GM21515 (cell line): Measurements from ENCODE around the gene CRTC3.
"Not testable (repeated sequence)": the region's sequence is repeated elsewhere in the genome, so short reads cannot be mapped to it uniquely, and the experiment has no call there.

Experiments
- ATAC-seq: cut with Tn5 transposase; IDR thresholded peaks from one replicate; pipeline ENCODE4 v1.9.1; 2021; ENCODE audit not compliant: unreplicated experiment

Gene CRTC3, protein sequence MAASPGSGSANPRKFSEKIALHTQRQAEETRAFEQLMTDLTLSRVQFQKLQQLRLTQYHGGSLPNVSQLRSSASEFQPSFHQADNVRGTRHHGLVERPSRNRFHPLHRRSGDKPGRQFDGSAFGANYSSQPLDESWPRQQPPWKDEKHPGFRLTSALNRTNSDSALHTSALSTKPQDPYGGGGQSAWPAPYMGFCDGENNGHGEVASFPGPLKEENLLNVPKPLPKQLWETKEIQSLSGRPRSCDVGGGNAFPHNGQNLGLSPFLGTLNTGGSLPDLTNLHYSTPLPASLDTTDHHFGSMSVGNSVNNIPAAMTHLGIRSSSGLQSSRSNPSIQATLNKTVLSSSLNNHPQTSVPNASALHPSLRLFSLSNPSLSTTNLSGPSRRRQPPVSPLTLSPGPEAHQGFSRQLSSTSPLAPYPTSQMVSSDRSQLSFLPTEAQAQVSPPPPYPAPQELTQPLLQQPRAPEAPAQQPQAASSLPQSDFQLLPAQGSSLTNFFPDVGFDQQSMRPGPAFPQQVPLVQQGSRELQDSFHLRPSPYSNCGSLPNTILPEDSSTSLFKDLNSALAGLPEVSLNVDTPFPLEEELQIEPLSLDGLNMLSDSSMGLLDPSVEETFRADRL

DNA sequence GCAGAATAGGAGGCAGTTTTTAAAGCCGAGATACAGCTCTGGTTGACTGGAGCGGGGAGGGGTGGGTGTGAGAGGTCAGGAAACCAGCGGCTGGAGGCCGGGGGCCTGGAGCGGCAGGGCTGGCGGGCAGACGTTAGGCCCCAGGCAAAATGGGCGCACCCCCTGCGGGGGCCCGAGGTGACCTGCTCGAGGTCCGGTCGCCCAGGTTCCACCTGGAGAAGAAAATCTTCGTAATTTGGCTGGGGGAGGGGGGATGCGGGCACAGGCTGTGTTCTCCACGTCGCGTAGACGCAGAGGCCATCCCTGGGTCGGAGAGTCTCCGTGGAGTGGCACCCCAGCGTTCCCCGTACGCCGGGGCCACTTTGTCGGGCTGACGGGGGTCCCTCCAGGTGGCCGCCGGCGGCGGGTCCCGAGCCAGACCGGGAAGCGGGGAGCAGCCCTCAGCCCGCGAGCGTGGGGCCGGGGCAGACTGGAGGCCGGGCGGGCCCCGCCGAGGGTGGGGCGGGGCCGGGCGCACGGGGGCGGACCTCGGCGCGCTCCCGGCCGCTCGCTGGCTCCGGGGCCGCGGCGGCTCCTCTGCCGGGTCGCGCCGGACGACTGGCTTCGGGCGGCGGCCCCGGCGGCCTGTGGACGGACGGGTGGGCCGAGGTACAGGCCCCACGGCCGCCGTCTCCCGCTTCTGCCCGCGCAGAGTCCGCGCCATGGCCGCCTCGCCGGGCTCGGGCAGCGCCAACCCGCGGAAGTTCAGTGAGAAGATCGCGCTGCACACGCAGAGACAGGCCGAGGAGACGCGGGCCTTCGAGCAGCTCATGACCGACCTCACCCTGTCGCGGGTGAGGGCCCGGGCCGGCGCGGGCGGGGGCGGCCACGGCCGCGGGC, at the start of gene CRTC3:
Gene CRTC3, plus strand, starts transcription at position 553 of the 879 bp plus-strand sequence. Its CDS starts 149 bp downstream, at position 702.
- peak; percentile 65 for ATAC-seq

DNA sequence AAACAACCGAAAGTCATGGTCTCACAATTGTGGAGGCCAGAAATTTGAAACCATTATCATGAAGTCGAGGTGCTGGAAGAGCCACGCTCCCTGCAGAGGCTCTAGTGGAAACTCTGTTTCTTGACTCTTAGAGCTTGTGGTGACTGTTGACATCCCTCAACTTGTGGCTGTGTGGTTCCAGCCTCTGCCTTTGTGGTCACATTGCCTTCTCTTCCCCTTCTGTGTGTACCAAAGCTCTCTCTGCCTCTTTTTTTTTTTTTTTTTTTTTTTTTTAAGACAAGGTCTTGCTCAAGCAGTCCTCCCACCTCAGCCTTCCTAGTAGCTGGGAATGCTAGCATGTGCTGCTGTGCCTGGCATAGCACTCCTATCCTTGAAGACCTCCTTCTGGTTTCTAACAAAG, 48.7 kb upstream of the CRTC3 start:
- no peak for ATAC-seq

DNA sequence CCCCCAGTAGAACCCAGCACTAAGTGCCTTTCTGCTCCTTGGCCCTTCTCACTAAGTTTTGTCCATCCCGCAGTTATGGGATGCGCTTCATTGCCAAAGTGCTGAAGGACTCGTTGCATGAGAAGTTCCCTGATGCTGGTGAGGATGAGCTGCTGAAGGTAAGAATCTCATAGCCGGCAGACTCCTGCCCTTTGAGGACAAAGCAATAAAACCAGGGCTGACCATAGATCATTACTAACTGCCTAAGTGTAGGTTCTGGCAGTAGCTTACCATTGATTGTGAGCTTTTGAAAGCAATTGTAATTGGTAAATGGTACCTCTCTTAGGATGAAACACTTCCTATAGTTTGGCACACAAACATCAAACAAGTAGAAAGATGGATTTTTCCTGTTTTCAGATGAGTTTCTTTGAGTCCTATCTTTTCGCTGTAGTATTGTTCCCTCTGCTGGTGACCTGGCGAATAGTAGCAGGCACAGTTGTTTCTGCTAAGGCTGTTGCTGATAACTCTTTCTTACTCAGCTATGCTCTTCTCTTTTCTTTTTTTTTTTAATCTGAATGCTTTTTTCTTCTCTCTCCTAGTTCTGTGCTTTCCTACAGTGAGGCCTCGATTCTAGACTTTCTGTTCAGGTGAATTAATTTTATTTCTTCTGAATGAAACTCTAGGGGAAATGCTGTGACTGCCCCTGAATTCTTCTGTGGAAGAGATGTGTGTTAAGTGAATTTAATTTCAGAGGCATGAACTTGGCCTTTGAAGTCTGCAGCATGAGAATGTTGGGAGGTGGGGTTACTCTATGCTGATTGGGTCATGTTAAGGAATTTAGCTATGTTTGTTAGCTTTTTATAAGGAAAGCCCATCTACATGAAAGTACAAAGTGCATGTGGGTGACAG, 47.4 kb upstream of the CRTC3 start:
- ATAC-seq: no peak

DNA sequence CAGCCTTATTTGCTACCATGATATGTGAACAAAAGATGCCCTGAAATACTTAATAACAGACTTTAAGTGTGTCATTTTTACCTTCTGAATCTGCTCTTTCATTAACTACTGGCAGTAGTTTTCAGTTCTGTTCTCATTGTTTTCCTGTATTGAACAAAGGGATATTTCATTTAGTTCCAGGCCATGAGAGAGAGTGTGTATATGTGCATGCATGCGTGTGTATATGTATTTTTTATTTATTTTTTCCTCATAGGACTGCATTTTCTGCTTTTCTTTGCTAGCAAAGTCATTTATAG, 46.8 kb upstream of the CRTC3 start:
- no peak for ATAC-seq

DNA sequence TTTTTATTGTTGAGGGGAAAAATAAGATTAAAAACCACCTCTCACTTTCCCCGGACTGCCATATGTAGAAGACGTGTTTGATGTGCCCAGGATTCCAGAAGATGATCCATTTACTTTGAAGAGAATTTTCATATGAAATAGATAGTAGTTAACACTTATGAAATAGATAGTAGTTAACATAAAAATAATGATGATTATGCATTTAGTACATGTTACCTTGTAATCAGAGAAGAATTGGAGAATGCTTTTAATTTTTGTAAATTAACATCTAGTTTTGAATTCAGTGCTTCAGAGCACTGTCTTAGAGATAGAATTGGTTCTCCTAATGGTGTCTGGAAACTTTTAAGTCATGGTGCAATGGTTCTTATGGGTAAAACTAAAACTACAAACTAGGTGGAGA, 46.1 kb upstream of the CRTC3 start:
- no peak for ATAC-seq

DNA sequence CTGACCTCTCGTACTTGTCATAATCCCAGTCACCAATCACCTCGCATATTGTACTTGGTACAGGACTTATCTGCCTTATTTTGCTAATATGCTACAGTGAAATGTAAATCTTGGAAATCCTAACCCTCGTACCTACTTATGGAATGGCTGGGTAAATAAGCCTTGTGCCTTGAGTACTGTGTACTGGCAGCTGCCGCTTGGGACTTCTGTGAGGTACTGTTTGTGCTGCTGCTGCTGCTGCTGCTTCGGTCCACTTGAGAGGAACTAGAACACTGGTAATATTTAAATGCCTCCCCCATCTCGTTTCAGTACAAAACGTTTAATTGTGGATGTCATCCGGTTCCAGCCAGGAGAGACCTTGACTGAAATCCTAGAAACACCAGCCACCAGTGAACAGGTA, 42.5 kb upstream of the CRTC3 start:
- ATAC-seq: no peak

DNA sequence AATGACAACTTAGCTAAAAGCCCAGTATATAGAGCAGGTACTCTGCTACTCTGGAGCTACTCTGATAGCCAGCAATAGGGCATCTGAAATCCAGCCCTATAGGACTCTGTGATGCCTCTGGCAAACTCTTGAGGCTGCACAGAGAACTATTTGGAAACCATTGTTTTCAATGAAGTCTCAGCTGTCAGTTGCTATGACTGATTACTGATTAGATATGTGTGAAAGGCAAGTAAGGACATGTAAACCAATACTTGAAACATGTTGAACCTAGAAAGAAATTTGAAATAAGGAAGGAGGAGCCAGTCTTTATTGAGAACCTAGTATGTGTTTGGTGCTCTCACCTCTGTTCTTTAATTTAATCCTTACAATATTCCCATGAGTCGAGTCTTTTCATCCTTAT, 40.2 kb upstream of the CRTC3 start:
- no peak for ATAC-seq

DNA sequence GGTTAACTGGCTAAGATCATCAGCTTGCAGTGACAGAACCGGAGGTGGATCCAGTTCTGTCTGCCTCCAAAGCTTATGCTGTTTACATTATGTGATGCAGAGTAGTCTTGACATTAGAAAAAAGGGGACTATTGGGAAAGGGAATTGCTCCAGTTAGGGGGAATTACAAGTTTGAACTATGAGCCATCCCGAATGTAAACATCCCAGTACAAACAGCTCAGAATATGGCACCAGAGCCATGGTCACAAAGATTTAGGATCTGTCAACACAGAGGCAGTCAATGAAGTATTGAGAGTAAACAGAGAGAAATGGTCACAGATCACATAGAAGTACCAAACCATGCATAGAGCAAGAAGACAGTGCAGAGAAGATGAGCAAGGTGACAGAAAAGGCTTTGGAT, 39.8 kb upstream of the CRTC3 start:
- ATAC-seq: no peak

DNA sequence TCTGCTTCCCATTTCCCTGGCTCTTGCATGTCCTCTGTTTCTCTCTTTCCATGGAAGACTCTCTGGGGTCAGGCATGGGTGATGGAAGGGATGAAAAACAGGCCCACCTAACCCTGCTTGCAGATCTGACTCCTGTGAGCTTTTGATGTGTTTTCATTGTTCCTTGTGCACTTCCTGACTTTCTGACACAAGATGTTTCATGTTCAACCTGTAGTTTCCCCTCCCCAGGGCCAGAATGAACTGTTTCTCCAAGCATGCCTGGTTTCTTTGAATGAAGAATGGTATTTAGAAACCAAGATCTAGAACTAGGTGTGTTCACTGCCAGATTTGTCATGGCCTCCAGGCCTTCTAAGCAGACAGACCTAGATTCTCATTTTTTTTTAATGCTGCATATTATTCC, 36.1 kb upstream of the CRTC3 start:
- no peak for ATAC-seq

DNA sequence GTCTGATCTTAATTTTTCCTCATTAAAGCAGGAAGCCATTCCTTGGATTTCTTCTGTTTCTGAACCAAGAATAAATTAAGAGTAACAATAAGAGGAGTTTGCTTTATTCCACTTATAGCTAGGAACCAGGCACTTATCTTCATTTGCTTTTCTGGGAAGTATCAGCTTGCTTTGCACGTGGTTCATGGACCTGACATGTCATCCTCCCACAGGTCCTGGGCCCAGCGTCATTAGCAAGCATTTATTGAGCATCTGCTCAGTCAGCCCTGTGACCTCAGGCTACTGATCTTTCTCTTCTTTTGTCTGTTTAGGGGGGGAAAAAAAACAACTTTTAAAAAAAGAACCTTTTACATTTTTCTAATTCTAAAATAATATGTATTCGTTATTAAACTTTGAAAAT, 34.7 kb upstream of the CRTC3 start:
- no peak for ATAC-seq

DNA sequence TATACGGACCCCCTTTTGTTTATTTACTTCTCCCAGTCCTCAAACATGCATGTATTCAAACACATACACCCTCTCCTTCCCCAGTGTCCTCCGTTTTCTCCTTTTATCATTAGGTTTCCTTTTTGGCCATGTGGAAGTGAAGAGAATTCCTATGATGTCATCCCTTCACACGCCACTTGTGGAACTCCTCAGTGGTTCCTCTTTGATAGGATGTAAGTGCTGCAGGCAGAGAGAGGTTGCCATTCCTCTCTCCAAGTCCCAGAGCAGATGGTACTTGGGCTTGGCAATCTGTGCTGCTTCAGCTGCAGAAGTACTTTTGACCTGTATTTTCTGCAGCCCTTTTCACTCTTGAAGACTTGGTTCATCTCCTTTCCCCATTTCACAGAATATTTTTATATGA, 32.9 kb upstream of the CRTC3 start:
- ATAC-seq: no peak

DNA sequence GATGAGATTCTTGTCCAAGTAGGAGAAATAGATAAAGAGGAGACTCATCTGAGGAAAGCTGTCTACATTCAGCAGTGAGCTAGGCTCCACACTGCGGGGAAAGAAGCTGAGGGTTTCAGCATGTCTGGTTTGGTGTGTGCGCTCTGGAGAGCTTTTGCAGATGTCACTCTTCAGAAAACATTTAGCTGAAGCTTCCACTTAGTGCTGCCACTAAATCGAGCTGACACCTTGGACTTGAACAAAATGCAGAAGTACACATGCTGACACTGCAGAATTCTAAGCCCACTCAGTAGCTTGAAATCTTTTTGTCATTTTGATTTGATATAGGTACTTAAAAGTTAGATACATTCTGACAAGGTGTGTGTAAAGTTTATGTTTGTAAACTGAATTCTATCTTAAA, 32.3 kb upstream of the CRTC3 start:
- ATAC-seq: no peak

DNA sequence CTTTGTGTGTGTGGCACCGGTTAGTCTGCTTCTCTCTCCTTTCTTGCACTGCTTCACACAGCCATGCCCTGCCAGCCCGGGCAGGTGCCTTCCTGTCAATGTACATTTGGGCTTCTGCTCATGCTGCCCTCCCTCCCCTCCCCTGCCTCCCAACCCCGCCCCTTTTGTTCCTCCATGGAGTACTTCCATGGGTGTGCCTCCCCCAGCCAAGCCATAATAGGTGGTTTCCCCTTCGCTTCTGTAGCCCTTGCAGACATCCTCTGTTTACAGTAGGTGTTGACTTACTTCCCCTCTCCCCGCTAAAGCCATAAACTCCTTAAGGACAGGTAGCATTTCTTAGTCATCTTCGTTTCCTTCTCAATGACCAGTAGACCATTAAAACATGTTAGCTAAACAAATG, 31.8 kb upstream of the CRTC3 start:
- ATAC-seq: no peak

DNA sequence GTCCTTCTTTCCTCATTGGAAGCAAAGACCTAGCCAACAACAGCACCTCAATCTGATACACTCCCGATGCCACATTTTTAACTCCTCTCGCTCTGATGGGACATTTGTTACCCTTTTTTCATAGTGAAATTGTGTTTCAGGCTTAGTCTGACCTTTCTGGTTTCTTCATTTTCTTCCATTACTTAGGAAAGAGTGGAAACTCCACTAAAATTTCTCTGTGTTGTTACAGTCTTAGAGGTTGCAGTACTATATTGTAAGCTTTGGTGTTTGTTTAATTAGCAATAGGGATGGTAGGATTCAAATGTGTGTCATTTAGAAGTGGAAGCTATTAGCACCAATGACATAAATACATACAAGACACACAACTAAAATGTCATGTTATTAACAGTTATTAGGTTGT, 29.6 kb upstream of the CRTC3 start:
- ATAC-seq: no peak

DNA sequence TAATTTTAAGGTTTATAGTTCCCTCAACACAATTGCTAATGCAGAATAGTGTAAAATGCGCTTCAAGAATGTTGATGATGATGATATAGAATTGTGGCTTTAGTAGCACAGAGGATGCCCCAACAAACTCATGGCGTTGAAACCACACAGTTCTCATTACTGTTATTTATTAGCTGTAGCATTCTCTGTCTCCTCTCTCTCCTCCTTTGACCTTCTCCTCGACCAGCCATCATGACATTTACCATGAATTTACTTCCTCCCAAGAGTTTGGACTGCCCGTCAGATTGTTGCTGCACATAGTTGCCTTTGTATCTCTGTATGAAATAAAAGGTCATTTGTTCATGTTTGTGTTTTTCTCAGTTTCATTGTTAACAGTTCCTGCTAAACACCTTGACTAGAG, 27.8 kb upstream of the CRTC3 start:
- ATAC-seq: no peak

DNA sequence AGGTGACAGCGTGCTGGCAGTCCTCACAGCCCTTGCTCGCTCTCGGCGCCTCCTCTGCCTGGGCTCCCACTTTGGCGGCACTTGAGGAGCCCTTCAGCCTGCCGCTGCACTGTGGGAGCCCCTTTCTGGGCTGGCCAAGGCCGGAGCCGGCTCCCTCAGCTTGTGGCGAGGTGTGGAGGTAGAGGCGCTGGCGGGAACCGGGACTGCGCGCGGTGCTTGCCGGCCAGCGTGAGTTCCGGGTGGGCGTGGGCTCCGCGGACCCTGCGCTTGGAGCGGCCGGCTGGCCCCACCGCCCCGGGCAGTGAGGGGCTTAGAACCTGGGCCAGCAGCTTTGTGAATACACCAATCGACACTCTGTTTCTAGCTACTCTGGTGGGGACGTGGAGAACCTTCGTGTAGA, 18.9 kb upstream of the CRTC3 start:
- ATAC-seq: not testable (repeated sequence)

DNA sequence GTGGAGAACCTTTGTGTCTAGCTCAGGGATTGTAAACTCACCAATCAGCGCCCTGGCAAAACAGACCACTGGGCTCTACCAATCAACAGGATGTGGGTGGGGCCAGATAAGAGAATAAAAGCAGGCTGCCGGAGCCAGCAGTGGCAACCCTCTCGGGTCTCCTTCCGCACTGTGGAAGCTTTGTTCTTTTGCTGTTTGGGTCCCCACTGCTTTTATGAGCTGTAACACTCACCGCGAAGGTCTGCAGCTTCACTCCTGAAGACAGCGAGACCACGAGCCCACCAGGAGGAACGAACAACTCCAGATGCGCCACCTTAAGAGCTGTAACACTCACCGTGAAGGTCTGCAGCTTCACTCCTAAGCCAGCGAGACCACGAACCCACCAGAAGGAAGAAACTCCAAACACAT, 18.5 kb upstream of the CRTC3 start:
- ATAC-seq: not testable (repeated sequence)

DNA sequence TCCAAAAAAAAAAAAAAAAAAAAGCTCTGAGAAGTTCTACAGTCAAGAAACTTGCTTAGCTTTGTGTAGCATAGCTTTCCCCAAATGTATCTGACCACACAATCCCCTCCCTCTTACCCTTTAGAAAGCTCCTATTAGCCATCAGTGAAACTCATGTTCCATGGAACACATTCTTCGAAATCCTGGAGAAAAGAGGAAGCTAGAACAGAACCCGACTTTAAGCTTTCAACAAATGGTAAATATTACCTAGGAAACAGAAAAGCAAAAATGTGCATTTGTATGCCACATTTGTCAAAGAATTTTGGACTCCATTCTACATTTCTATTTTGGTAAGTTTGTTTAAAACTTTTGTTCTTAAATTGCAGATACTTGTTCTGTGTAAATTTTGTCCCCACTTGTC, 17.4 kb upstream of the CRTC3 start:
- ATAC-seq: no peak

DNA sequence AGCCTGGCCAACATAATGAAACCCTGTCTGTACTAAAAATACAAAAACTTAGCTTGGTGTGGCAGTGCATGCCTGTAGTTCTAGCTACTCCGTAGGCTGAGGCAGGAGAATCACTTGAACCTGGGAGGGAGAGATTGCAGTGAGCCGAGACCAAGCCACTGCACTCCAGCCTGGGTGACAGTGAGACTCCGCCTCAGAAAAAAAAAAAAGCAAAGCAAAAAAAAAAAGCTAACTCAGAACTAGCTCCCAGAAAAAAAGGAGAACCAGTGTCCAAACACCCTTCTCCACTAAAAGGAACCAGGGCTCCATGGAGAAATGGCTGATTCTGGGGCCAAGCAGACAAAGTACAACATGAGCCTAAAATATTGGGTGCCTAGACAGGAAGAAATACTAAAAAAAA, 16.7 kb upstream of the CRTC3 start:
- no peak for ATAC-seq

DNA sequence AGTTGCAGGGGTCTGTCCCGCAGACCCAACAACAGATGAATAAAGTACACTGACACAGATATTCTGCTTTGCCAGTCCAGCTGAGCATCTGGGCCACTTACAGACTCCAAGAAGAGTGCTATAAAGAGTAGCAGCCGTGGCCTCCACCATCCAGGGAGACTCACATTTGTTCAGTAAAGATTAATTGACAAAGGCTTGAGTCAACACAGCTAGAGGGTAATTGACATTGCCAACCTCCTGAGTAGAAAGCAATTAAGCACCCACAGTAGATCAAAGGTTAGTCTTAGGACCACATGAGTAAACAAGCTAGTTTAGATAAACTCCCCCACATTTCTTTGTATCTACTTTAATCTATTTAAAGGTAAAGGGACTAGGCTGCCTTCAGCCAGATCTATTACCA, 16.3 kb upstream of the CRTC3 start:
- no peak for ATAC-seq

DNA sequence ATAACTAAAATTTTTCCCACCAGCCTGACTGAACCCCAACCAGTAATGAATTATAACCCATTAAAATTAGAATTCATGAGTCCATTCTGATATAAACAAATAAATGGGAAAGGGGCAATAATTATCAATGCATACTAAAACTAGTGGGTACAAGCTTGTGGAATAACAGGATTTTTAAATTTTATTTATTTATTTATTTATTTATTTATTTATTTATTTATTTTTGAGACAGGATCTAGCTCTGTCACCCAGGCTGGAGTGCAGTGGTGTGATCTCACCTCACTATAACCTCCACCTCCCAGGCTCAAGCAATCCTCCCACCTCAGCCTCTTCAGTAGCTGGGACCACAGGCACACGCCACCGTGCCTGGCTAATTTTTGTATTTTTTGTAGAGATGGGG, 15.8 kb upstream of the CRTC3 start:
- not testable (repeated sequence) for ATAC-seq
